WERI-Rb-1 (cell line): Measurements from ENCODE around the gene GREM2.

Experiments
- DNase-seq: peaks from one replicate; pipeline ENCODE4 v3.0.0-alpha.2; 2020
- H3K27ac ChIP-seq: fragments of 250-450 bp; sonication (Bioruptor Pico); 2 replicates; pipeline ENCODE4 v1.5.1; 2020; ENCODE audit warnings: mild to moderate bottlenecking, moderate library complexity
- H3K27me3 ChIP-seq: fragments of 250-450 bp; sonication (Bioruptor Pico); 2 replicates; pipeline ENCODE4 v1.5.1; 2021; ENCODE audit warnings: mild to moderate bottlenecking, low read depth, moderate library complexity; ENCODE audit not compliant: insufficient read depth, severe bottlenecking
- H3K36me3 ChIP-seq: fragments of 250-450 bp; sonication (Bioruptor Pico); 2 replicates; pipeline ENCODE4 v1.5.1; 2020; ENCODE audit warnings: mild to moderate bottlenecking, moderate library complexity
- H3K4me3 ChIP-seq: 2 replicates; pipeline ENCODE4 v1.5.1; 2011; ENCODE audit warnings: low read depth, mild to moderate bottlenecking, control low read depth, low read length
- H3K9me3 ChIP-seq: fragments of 250-450 bp; sonication (Bioruptor Pico); 2 replicates; pipeline ENCODE4 v1.5.1; 2021; ENCODE audit warnings: mild to moderate bottlenecking, moderate library complexity; ENCODE audit not compliant: severe bottlenecking
- TF ChIP-seq, protein P1 (sequence below): IDR thresholded peaks from 2 replicates; pipeline ENCODE4 v1.5.1; 2011; ENCODE audit warnings: low read depth, mild to moderate bottlenecking, control low read depth, inconsistent platforms, low read length

GREM2 gene

DNA sequence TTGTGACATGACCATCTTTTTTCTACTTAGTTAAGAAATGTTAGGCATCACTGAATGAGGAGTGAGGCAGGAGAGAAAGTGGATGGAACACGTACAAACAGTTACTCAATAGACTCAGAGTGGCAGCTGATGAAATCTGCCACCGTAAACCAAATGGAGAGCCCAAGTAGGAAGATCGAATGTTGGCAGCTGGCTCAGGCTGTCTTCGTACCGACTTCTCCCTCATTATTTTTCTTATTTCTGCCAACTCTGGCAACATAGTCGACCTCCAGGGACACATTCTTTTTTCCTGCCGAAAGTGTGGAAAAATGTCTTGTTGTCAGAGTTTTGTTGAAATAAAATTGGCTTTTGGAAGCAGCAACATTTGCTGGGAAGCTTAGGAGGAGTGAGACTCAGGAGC lies 143.3 kb downstream of the GREM2 start:
- H3K36me3 ChIP-seq, result peaks cover 50% of the 10 kb centered on the region
- H3K9me3 ChIP-seq, result no peaks in the 10 kb centered on the region
- TF ChIP-seq, protein P1, sequence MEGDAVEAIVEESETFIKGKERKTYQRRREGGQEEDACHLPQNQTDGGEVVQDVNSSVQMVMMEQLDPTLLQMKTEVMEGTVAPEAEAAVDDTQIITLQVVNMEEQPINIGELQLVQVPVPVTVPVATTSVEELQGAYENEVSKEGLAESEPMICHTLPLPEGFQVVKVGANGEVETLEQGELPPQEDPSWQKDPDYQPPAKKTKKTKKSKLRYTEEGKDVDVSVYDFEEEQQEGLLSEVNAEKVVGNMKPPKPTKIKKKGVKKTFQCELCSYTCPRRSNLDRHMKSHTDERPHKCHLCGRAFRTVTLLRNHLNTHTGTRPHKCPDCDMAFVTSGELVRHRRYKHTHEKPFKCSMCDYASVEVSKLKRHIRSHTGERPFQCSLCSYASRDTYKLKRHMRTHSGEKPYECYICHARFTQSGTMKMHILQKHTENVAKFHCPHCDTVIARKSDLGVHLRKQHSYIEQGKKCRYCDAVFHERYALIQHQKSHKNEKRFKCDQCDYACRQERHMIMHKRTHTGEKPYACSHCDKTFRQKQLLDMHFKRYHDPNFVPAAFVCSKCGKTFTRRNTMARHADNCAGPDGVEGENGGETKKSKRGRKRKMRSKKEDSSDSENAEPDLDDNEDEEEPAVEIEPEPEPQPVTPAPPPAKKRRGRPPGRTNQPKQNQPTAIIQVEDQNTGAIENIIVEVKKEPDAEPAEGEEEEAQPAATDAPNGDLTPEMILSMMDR, result no peak
- DNase-seq, result no peak
- H3K27me3 ChIP-seq, result no peaks in the 10 kb centered on the region
- no peak overlapping the region for H3K27ac ChIP-seq
- no peak overlapping the region for H3K4me3 ChIP-seq

DNA sequence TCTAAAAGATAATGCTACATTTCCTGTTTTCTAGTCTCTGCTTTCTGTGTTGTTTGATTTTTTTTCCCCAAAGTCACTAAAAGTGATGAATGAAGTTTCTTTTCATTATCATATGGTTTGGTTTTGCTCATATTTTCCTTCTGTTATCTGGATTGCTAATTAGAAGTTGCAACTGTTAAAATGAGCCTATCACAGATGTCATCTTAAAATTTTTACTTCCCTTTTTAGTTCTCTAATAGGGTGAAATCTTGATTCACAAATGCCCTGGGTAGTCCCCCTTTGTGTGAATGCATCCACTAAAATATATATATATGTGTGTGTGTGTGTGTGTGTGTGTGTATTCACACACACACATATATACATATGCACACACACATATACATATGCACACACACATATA lies 144.1 kb downstream of the GREM2 start:
- TF ChIP-seq, protein P1, result no peak
- no peaks in the 10 kb centered on the region for H3K9me3 ChIP-seq
- no peak overlapping the region for H3K27ac ChIP-seq
- peaks cover 43% of the 10 kb centered on the region for H3K36me3 ChIP-seq
- H3K4me3 ChIP-seq, result no peak overlapping the region
- no peak for DNase-seq
- no peaks in the 10 kb centered on the region for H3K27me3 ChIP-seq

GRCh38 chr1:240466509-240466908 lies 145.4 kb downstream of the GREM2 start:
- no peak overlapping the region for H3K4me3 ChIP-seq
- H3K27me3 ChIP-seq, result no peaks in the 10 kb centered on the region
- H3K9me3 ChIP-seq, result no peaks in the 10 kb centered on the region
- H3K36me3 ChIP-seq, result peaks cover 36% of the 10 kb centered on the region
- DNase-seq, result no peak
- no peak overlapping the region for H3K27ac ChIP-seq
- TF ChIP-seq, protein P1, result no peak

DNA sequence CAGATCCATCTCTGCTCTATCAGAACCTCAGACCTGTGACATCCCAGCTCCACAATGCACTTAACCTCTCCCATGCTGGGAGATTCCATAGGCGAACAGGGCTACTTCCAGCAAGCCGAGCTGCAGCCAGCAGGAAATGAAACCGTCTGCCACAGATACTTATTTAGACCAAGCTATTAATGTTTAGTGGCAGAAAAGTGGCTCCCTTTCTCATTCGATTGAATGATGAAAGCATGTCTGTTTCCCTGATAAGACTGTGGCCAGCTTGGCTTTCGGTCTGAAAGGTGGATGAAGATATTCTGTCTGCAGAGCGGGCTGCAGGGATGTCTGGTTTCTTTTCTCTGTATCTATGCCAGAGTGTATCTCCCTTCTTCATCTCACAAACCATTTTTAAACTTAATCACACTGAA lies 146.4 kb downstream of the GREM2 start:
- DNase-seq, result no peak
- Histone ChIP-seq H3K27me3 (no peaks in the 10 kb centered on the region), H3K4me3 (no peak overlapping the region), H3K9me3 (no peaks in the 10 kb centered on the region), H3K27ac (no peak overlapping the region), H3K36me3 (peaks cover 33% of the 10 kb centered on the region)
- TF ChIP-seq, protein P1, result no peak

DNA sequence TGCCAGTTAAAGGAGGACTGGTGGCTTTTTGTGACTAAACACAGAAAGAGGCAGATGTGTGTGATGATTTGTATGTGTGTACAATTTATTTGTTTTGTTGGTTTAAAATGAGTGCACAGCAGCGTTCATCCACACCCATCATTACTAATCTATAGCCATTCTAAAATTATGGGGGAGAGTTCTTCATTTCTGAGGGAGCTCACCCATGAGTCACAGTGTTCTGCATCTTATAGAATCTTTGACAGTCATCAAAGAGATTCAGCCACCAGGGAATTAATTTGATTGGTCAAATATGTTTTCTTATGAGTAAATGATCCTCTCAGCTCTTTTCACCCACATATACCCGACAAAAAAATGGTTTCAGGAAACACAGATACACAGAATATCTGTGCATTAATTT lies 147.9 kb downstream of the GREM2 start:
- H3K27me3 ChIP-seq, result no peaks in the 10 kb centered on the region
- H3K36me3 ChIP-seq, result peaks cover 31% of the 10 kb centered on the region
- no peak overlapping the region for H3K4me3 ChIP-seq
- no peaks in the 10 kb centered on the region for H3K9me3 ChIP-seq
- H3K27ac ChIP-seq, result no peak overlapping the region
- TF ChIP-seq, protein P1, result no peak
- DNase-seq, result no peak

- no peaks in the 10 kb centered on the region for H3K27me3 ChIP-seq
- H3K4me3 ChIP-seq, result no peak overlapping the region
- no peak overlapping the region for H3K27ac ChIP-seq
- H3K36me3 ChIP-seq, result peaks cover 25% of the 10 kb centered on the region
- no peak for DNase-seq
- H3K9me3 ChIP-seq, result no peaks in the 10 kb centered on the region
- TF ChIP-seq, protein P1, result no peak
These were observed 149.1 kb downstream of the GREM2 start for GRCh38 chr1:240462766-240463395.
